ES-I3 (cell line): ENCODE results near the gene PXYLP1.

Source experiments
- H3K36me3 ChIP-seq: 2 replicates; pipeline ENCODE4 v1.6.1; 2013; ENCODE audit warnings: mild to moderate bottlenecking, low read length, control low read depth, moderate library complexity; ENCODE audit not compliant: insufficient read depth
- H3K4me1 ChIP-seq: 2 replicates; pipeline ENCODE4 v1.6.1; 2013; ENCODE audit warnings: mild to moderate bottlenecking, control low read depth, low read length; ENCODE audit not compliant: insufficient read depth
- H3K9ac ChIP-seq: 2 replicates; pipeline ENCODE4 v1.6.1; 2013; ENCODE audit warnings: low read depth, mild to moderate bottlenecking, low read length, moderate library complexity
- H3K9me3 ChIP-seq: 2 replicates; pipeline ENCODE4 v1.6.1; 2013; ENCODE audit warnings: mild to moderate bottlenecking, low read length, moderate library complexity; ENCODE audit not compliant: control insufficient read depth, insufficient read depth

Gene PXYLP1

DNA sequence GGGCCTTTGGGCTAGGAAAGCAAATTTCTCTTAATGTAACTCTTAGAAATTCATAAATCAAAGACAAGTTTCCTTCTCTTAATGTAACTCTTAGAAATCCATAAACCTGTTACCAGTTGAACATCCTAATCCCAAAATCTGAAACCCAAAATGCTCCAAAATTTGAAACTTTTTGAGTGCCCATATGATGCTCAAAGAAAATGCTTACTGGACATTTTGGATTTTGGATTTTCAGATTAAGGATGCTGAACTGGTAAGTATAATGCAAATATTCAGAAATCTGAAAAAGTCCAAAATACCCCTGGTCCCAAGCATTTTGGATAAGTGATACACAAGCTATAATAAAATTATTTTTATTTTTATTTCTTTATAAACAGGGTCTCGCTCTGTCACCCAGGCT lies 85.2 kb downstream of the PXYLP1 start:
- Histone ChIP-seq H3K36me3 (no peaks in the 10 kb centered on the region), H3K9ac (no peak overlapping the region), H3K4me1 (no peaks in the 10 kb centered on the region; the same call in 1 of the 2 replicates), H3K9me3 (no peaks in the 10 kb centered on the region)

DNA sequence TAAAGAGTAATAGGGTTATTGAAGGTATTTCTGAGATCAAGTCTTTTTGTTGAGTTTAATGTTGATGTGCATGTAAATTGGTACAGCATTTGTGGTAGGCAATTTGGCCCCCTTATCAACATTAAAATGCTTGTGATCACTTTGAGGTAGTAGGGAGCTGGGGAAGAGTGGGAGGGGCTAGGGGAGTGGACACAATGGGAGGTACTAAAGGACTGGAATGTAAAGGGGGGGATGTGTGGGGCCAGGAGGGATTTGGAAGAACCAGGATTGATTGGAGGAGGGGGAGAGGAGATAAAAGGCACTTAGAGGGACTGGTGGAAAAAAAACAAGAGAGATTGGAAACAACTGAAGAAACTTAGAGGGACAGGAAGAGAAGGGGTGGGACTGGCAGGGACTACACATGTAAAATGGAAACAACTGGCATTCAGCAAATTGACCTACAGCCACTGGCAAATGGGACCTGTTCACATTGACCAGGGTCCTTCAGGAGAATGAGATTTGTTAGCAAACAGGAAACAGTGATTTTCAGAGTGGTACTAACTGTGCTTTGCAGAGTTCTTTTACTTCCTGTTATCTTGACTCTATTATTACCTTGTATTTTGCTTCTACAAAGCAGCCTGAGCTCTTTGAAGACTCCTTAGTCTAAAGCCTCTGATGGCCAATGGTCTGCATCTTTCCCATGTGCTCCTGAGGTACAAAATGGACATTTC lies 88.9 kb downstream of the PXYLP1 start:
- no peaks in the 10 kb centered on the region; the same call in 1 of the 2 replicates for H3K4me1 ChIP-seq
- H3K36me3 ChIP-seq = no peaks in the 10 kb centered on the region
- H3K9me3 ChIP-seq = no peaks in the 10 kb centered on the region
- no peak overlapping the region for H3K9ac ChIP-seq

DNA sequence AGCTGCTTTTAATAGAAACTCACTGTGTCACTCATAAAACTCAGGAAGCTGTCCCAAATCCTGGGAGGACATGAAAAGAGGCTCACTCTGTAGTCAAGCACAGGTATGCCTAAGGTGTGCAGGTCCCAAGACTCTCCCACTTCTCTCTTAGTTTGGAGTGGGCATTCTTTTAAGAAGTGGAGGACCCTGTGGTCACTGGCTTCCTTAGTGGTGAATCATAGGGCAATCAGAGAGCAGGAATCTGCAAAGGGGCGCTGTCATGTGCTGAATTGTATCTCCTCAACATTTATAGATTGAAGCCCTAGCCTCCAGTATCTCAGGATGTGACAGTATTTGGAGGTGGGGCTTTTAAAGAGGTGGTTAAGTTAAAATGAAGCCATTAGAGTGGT lies 89.5 kb downstream of the PXYLP1 start:
- H3K9ac ChIP-seq = no peak overlapping the region
- peaks cover 5% of the 10 kb centered on the region; the same call in 1 of the 2 replicates for H3K4me1 ChIP-seq
- H3K9me3 ChIP-seq = no peaks in the 10 kb centered on the region
- H3K36me3 ChIP-seq = no peaks in the 10 kb centered on the region

DNA sequence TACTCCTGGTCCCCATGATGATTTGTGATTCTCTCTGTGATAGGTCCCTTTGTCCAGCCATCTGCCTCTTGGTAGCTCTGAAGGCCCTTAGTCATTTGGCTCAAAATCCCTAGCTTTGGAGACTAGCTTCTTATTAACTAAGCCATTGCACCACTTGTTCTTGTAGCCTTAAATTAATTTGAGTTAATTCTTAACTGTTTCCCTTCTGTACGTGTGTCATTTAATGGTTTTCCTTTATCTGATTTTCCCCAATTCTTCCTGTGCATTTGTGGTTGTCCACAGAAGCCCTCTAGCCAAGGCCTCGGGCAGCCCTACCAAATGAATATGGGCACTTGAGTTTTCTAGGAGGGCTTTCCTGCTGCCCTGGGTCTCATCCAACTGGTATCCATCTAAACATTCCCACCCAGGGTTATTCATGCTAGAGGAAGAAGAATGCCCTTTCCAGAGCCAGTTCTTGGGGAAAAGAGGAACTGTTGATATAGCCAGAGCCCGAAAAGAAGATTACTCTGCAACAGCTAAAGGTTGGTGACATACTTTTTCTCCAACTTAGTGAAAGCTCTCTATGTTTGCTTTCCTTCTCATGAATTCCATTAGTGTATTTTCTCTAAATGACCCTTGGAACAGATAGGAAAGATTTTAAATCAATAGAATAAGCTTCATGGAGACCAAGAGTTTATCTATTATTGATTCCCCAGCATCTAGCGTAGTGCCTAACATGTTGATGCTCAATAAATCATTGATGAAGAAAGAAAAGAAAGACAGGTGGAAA lies 92.5 kb downstream of the PXYLP1 start:
- no peaks in the 10 kb centered on the region for H3K36me3 ChIP-seq
- H3K9ac ChIP-seq = no peak overlapping the region
- H3K9me3 ChIP-seq = no peaks in the 10 kb centered on the region
- peaks cover 15% of the 10 kb centered on the region; the same call in 1 of the 2 replicates for H3K4me1 ChIP-seq

DNA sequence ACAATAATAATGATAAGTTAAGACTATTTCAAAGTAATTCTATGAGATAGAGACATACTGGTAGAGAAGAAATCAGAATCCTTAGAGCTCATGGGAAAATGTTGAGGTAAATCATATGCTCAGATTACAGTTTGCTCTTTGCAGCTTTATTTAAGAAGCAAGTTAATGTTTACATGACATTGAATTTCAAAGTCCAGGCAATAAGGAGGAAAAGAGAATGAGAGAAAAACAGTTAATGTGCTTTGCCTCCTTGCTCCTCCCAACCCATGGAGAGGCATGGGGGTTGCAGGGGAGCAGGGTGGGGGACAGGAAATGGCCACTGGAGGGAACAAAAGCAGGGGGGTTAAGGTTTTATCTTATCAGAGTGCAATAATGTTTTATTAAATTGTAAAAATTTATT lies 94.5 kb downstream of the PXYLP1 start:
- Histone ChIP-seq H3K4me1 (peaks cover 15% of the 10 kb centered on the region; the same call in 1 of the 2 replicates), H3K9me3 (no peaks in the 10 kb centered on the region), H3K9ac (no peak overlapping the region), H3K36me3 (no peaks in the 10 kb centered on the region)

DNA sequence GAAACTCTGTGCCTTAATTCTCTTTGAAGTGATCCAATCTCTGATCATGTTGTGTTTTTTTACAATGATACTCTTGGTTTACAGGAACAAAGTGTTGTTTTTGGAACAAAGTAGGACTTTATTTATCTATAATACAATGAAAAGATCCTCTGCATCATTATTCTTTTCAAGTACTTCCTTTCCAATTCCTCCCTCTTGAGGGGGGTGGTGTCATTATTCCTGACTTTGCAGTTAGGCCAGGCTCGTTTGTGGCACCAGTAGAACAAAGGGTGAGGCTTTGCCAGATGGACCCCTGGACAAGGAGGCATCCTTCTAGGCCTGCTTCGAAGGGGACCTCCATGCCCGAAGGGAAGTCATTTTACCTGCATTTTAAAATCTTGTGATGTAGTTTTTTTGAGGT lies 95.0 kb downstream of the PXYLP1 start:
- peaks cover 15% of the 10 kb centered on the region; the same call in 1 of the 2 replicates for H3K4me1 ChIP-seq
- no peaks in the 10 kb centered on the region for H3K9me3 ChIP-seq
- H3K36me3 ChIP-seq = no peaks in the 10 kb centered on the region
- H3K9ac ChIP-seq = no peak overlapping the region

DNA sequence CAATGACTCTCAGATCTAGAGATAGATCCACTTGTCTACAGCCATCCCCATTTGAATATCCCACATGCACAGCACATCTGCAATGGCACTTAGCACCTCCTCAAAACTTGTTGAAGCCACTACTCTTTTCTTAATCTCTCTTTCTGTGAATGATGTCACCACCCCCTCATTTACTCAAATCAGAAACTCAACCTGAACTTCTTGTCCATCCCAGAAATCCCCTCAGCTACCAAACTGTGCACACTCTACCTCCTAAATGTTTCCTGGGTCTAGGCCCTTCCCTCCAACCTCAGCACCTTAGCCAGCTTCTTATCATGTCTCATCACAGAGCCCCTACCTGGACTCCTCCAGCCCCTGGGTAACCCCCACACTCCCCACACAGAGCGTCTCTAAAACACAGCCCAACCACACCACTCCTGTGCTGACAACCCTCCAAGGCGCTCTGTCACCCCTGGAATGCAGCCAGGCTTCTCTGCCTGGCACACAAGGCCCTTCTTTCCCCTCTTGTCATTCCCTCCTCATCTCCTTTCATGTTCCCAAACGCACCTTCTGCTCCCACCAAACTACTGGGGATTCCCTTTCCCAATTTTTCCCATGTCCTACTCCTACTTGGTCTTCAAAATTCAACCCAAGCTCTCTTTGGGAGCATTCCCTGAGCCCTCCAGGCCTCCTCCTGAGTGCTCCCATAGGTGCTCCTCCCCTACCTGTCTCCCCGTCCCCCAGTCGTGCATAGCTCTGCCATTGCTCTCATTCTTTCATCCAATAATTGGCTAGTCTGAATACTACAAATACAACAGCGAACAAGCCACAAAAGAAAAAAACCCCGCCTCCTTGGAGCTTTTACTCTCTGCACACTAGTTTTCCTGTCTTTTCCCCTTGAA lies 96.9 kb downstream of the PXYLP1 start:
- H3K9ac ChIP-seq = no peak overlapping the region
- H3K9me3 ChIP-seq = no peaks in the 10 kb centered on the region
- H3K36me3 ChIP-seq = no peaks in the 10 kb centered on the region
- H3K4me1 ChIP-seq = peaks cover 15% of the 10 kb centered on the region; the same call in 1 of the 2 replicates

DNA sequence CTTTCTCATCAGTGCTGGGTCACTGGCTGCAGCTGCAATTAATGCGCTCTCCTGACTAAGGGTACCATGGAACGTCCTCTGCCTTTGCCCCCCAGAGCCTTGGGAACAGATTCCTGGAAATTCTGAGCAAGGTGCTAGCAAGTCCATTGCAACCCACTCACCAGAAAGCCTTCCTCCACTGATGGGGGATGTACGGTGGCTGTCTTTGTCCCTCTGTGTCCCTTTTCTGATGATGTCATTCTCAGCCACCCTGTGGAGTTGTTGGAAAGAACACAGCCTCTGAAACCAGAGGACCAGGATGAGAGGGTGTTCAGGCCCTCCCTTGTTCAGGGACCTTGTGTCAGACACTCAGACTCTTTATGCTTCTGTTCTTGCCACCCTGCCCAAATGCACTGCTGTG lies 98.6 kb downstream of the PXYLP1 start:
- H3K4me1 ChIP-seq = peaks cover 15% of the 10 kb centered on the region; the same call in 1 of the 2 replicates
- H3K36me3 ChIP-seq = no peaks in the 10 kb centered on the region
- H3K9me3 ChIP-seq = no peaks in the 10 kb centered on the region
- no peak overlapping the region for H3K9ac ChIP-seq

DNA sequence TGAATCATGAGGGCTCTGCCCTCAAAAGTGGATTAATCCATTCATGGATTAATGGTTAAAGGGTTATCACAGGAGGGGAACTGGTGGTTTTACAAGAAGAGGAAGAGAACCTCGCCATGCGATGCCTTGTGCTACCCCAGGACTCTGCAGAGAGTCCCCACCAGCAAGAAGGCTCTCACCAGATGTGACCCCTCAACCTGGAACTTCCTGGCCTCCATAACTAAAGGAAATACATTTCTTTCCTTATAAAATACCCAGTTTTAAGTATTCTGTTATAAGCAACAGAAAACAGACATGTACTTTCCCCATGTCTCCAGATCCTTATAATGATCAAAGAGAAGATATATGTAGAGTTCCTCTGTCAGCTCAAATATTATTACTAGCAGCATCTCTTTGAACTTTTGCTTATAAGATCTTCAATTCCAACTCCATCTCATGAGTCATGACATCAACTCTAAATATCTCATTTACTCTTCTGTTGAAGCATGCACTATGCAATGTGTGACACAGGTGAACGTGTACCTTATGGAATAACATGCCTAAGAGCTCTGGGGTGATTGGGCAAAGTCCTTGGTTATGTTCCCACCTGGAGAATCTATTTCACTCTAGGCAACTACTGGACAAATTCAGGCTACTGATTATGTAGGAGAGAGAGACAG lies 99.2 kb downstream of the PXYLP1 start:
- no peaks in the 10 kb centered on the region for H3K9me3 ChIP-seq
- no peaks in the 10 kb centered on the region for H3K36me3 ChIP-seq
- H3K4me1 ChIP-seq = peaks cover 12% of the 10 kb centered on the region; the same call in 1 of the 2 replicates
- H3K9ac ChIP-seq = no peak overlapping the region

DNA sequence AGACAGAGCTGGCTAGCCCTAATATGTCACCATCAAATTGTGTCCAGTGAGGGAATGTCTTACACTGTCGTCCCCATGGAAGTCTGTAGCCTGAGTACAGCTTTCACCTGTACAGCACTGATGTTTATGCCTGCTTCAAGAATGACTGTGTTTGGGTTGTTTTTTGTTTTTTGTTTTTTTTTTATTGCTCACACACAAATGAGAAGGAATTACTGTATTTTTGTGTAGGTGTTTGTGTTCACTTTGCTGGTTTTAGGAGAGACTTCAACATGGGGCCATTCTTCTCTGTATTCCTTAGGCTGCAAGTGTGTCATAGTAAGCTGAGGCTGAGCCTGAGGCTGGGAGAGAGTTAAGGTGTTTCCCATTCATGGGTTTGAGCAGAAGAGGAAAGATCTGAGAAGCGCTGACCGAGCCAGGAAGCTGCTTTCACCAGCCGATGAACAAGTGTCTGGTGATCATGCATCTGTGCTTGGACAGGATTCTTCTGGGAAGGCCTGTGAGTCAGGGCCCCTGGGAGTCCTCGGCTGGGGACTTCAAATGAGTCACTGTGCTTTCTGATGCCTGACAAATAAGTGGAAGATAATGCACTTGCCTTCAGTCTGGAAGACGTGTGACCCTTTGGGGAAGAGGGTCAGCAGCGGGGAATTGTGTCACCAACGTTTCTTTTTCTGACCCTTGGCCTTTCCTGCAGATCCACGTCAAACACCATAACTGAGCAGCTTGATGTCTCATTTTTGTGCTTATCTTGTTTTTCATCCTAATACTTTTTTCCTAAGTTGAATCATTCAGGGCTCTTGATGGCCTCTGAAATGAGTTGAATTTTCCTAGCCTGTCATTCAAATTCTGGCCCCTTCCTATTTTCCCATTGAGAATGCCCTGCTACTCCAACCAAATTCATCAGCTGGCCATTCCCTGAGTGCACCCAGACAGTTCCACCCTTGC lies 100.0 kb downstream of the PXYLP1 start:
- no peaks in the 10 kb centered on the region for H3K9me3 ChIP-seq
- no peak overlapping the region for H3K9ac ChIP-seq
- peaks cover 6% of the 10 kb centered on the region; the same call in 1 of the 2 replicates for H3K4me1 ChIP-seq
- no peaks in the 10 kb centered on the region for H3K36me3 ChIP-seq

DNA sequence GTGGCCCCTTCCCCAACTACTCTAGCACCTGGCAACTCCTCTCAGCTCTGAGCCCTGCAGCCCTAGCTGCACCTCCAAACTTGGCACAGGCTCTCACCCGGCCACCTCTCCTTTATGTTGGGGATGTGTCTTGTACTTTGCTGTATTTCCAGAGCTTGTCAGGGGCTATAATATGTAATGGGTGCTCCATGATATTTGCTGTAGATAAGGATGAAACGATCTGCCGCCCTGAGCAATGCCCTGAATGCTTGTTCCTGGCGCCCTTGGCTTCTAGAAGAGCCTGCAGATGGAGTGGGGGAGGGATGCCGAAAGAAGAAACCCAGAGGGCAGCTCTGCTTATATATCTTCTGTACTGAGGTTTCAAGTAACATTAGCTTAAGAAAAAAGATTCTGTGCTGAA lies 100.8 kb downstream of the PXYLP1 start:
- Histone ChIP-seq H3K4me1 (no peaks in the 10 kb centered on the region), H3K9ac (no peak overlapping the region)

DNA sequence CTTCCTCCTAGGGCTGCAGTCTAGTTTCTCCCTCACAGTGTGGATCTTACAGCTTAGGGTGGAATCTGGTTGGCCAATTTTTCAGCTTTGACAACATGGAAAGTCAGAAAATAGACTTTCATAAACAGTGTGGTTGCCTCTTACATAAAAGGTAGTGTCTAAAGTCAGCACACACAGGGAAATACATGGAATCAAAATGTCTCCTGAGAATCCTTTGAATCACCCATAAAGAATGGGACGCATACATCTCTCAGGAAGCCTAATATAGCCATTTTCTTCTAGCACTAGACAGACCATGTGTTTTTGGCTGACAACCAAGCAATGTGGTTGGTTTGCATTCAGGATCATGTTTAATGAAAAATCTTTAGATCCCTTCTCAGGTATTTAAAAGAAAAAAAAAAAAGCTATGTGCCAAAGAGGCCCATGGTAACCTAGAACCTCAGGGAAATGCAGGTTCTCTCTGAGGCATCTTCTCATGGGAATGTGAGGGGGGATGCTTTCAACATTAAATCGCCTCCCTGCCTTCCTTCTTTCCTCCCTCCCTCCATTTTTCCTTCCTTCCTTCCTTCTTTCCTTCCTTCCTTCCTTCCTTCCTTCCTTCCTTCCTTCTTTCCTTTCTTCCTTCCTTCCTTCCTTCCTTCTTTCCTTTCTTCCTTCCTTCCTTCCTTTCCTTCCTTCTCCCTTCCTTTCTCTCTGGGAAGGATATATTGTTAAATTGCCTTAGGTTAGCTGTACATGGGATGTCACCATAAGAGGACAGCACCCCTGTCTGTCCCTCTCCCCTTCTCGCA lies 102.4 kb downstream of the PXYLP1 start:
- Histone ChIP-seq H3K9ac (no peak overlapping the region), H3K9me3 (no peaks in the 10 kb centered on the region), H3K4me1 (no peaks in the 10 kb centered on the region), H3K36me3 (no peaks in the 10 kb centered on the region)

More for the DNA sequence above, 100.8 kb downstream of the PXYLP1 start:
- H3K9me3 ChIP-seq = no peaks in the 10 kb centered on the region
- no peaks in the 10 kb centered on the region for H3K36me3 ChIP-seq
